Measurements from ENCODE around the gene DNAJB2.
"Not testable (repeated sequence)": the region's sequence is repeated elsewhere in the genome, so short reads cannot be mapped to it uniquely, and the experiment has no call there.

DNAJB2 gene

GRCh38 chr2:219300022-219300421, 20.9 kb downstream of the DNAJB2 start:
- no peak for DNase-seq (ENCODE audit: low read depth)

GRCh38 chr2:219302412-219302968, 23.3 kb downstream of the DNAJB2 start:
- DNase-seq (ENCODE audit: low read depth): no peak

GRCh38 chr2:219304223-219304622, 25.1 kb downstream of the DNAJB2 start:
- no peak for DNase-seq (ENCODE audit: low read depth)

- no peak for DNase-seq (ENCODE audit: low read depth)
These were observed 26.9 kb downstream of the DNAJB2 start for GRCh38 chr2:219306047-219306446.

- peak; percentile 78 for DNase-seq (ENCODE audit: low read depth)
These were observed 29.3 kb downstream of the DNAJB2 start for GRCh38 chr2:219308142-219309101.

- DNase-seq (ENCODE audit: low read depth): peak; percentile 35
These were observed 30.1 kb downstream of the DNAJB2 start, which contains the start of gene PTPRN for GRCh38 chr2:219309278-219309677. Gene PTPRN, minus strand, starts transcription at chr2:219309401. Its CDS starts 69 bp downstream, at chr2:219309332.

- not testable (repeated sequence) for DNase-seq (ENCODE audit: low read depth)
These were observed 33.6 kb downstream of the DNAJB2 start for GRCh38 chr2:219312683-219313263.

- DNase-seq (ENCODE audit: low read depth): peak; percentile 32
These were observed 35.8 kb downstream of the DNAJB2 start for GRCh38 chr2:219314804-219315468.

GRCh38 chr2:219323434-219323833, 44.3 kb downstream of the DNAJB2 start:
- no peak for DNase-seq (ENCODE audit: low read depth)

- no peak for DNase-seq (ENCODE audit: low read depth)
These were observed 46.0 kb downstream of the DNAJB2 start for GRCh38 chr2:219325136-219325535.

GRCh38 chr2:219325657-219326315, 46.6 kb downstream of the DNAJB2 start:
- DNase-seq (ENCODE audit: low read depth): no peak

- no peak for DNase-seq (ENCODE audit: low read depth)
These were observed 48.6 kb downstream of the DNAJB2 start for GRCh38 chr2:219327719-219328118.

- DNase-seq (ENCODE audit: low read depth): peak; percentile 30
These were observed 52.5 kb downstream of the DNAJB2 start for GRCh38 chr2:219331560-219332213.

- no peak for DNase-seq (ENCODE audit: low read depth)
These were observed 53.4 kb downstream of the DNAJB2 start, which contains the start of gene RESP18 for GRCh38 chr2:219332542-219332941. Gene RESP18, minus strand, starts transcription at chr2:219332744.

- no peak for DNase-seq (ENCODE audit: low read depth)
These were observed 54.9 kb downstream of the DNAJB2 start for GRCh38 chr2:219334076-219334475.

- no peak for DNase-seq (ENCODE audit: low read depth)
These were observed 56.2 kb downstream of the DNAJB2 start for GRCh38 chr2:219335373-219335786.

Data from ELR (cell line).